WTC11 (cell line): ENCODE measurements around the gene TGFBR1. TPM values are rescaled to one million over a fixed set of nuclear protein-coding genes. Genes with fewer than 3 reads are reported as not detected.

ENCODE experiments used
- ATAC-seq: fragments of 200-7000 bp; cut with Tn5 transposase; 2 replicates; pipeline ENCODE4 v1.10.0; 2021; ENCODE audit warnings: mild to moderate bottlenecking, moderate library complexity
- CTCF ChIA-PET: fragments of 300-600 bp; sonication (Branson Sonifier 250); formaldehyde crosslinking; loops from one replicate; lab custom pipeline; 2021; ENCODE audit warnings: antibody characterized with exemption; lab: Charles Lee
- POLR2A ChIA-PET: fragments of 350-600 bp; sonication (Branson Sonifier 250); formaldehyde crosslinking; loops from one replicate; lab custom pipeline; 2021; ENCODE audit warnings: antibody characterized with exemption; lab: Charles Lee
- DNase-seq: peaks from one replicate; pipeline ENCODE4 v3.0.0; 2021; ENCODE audit warnings: low spot score
- H3K27ac Mint-ChIP-seq: 2 replicates; pipeline ENCODE4 v1.8.0; 2021; ENCODE audit warnings: mixed read lengths
- H3K27me3 Mint-ChIP-seq: 2 replicates; pipeline ENCODE4 v1.8.0; 2021; ENCODE audit warnings: low read depth, mild to moderate bottlenecking, moderate library complexity, mixed read lengths
- H3K36me3 Mint-ChIP-seq: 2 replicates; pipeline ENCODE4 v1.8.0; 2021; ENCODE audit warnings: mixed read lengths
- H3K4me1 Mint-ChIP-seq: 2 replicates; pipeline ENCODE4 v1.8.0; 2022; ENCODE audit warnings: mixed read lengths
- H3K4me3 Mint-ChIP-seq: 2 replicates; pipeline ENCODE4 v1.8.0; 2021; ENCODE audit warnings: mild to moderate bottlenecking, moderate library complexity, mixed read lengths
- H3K9me3 Mint-ChIP-seq: 2 replicates; pipeline ENCODE4 v1.8.0; 2021; ENCODE audit warnings: mixed read lengths
- EMX1 ChIP-seq: fragments of 250-450 bp; sonication (Bioruptor Pico); IDR thresholded peaks from 2 replicates; pipeline ENCODE4 v1.8.0; 2021; ENCODE audit warnings: mild to moderate bottlenecking
- ETV6 ChIP-seq: sonication (generic); formaldehyde crosslinking; IDR thresholded peaks from 2 replicates; pipeline ENCODE4 v1.8.1; 2022; ENCODE audit warnings: mild to moderate bottlenecking, missing genetic modification reagents
- GABPB1 ChIP-seq: sonication (generic); formaldehyde crosslinking; IDR thresholded peaks from 2 replicates; pipeline ENCODE4 v1.8.1; 2023; ENCODE audit warnings: mild to moderate bottlenecking, missing genetic modification reagents
- GTF2I ChIP-seq: fragments of 250-450 bp; sonication (Bioruptor Pico); conservative IDR thresholded peaks from 2 replicates; pipeline ENCODE4 v1.4.0; 2021; ENCODE audit warnings: mild to moderate bottlenecking
- NFE2L1 ChIP-seq: sonication (generic); formaldehyde crosslinking; IDR thresholded peaks from 2 replicates; pipeline ENCODE4 v1.8.1; 2023; ENCODE audit warnings: missing genetic modification reagents
- NR1H2 ChIP-seq: sonication (generic); formaldehyde crosslinking; IDR thresholded peaks from 2 replicates; pipeline ENCODE4 v1.9.0; 2021; ENCODE audit warnings: mild to moderate bottlenecking, moderate library complexity, missing genetic modification reagents
- OVOL2 ChIP-seq: fragments of 250-450 bp; sonication (Bioruptor Pico); IDR thresholded peaks from 2 replicates; pipeline ENCODE4 v1.9.0; 2021; ENCODE audit warnings: mild to moderate bottlenecking, borderline replicate concordance
- PRRX2 ChIP-seq: fragments of 250-450 bp; sonication (Bioruptor Pico); IDR thresholded peaks from 2 replicates; pipeline ENCODE4 v1.8.0; 2021; ENCODE audit warnings: mild to moderate bottlenecking
- RELA ChIP-seq: sonication (generic); formaldehyde crosslinking; IDR thresholded peaks from 2 replicates; pipeline ENCODE4 v1.8.1; 2022; ENCODE audit warnings: missing genetic modification reagents, mild to moderate bottlenecking, borderline replicate concordance
- SMAD3 ChIP-seq: sonication (generic); formaldehyde crosslinking; IDR thresholded peaks from 2 replicates; pipeline ENCODE4 v1.8.0; 2022; ENCODE audit warnings: missing genetic modification reagents, mild to moderate bottlenecking, borderline replicate concordance
- SMAD4 ChIP-seq: sonication (generic); formaldehyde crosslinking; IDR thresholded peaks from 2 replicates; pipeline ENCODE4 v1.8.0; 2022; ENCODE audit warnings: mild to moderate bottlenecking, missing genetic modification reagents
- SP1 ChIP-seq: sonication (generic); formaldehyde crosslinking; conservative IDR thresholded peaks from 2 replicates; pipeline ENCODE4 v1.8.1; 2022; ENCODE audit warnings: missing genetic modification reagents
- TCF7 ChIP-seq: sonication (generic); formaldehyde crosslinking; IDR thresholded peaks from 2 replicates; pipeline ENCODE4 v1.8.0; 2022; ENCODE audit warnings: mild to moderate bottlenecking, low read depth, missing genetic modification reagents, moderate library complexity
- TP53 ChIP-seq: sonication (generic); formaldehyde crosslinking; IDR thresholded peaks from 2 replicates; pipeline ENCODE4 v1.8.1; 2023; ENCODE audit warnings: mild to moderate bottlenecking, missing genetic modification reagents
- ZNF121 ChIP-seq: sonication (generic); formaldehyde crosslinking; IDR thresholded peaks from 2 replicates; pipeline ENCODE4 v1.8.0; 2023; ENCODE audit warnings: missing genetic modification reagents
- ZNF232 ChIP-seq: sonication (generic); formaldehyde crosslinking; IDR thresholded peaks from 2 replicates; pipeline ENCODE4 v1.8.0; 2022; ENCODE audit warnings: mild to moderate bottlenecking, missing genetic modification reagents
- ZNF317 ChIP-seq: sonication (generic); formaldehyde crosslinking; IDR thresholded peaks from 2 replicates; pipeline ENCODE4 v1.8.1; 2023; ENCODE audit warnings: low read depth, mild to moderate bottlenecking, moderate library complexity, missing genetic modification reagents, borderline replicate concordance
- ZNF396 ChIP-seq: fragments of 250-450 bp; sonication (Bioruptor Pico); IDR thresholded peaks from 2 replicates; pipeline ENCODE4 v1.8.0; 2021; ENCODE audit warnings: mild to moderate bottlenecking, moderate library complexity, borderline replicate concordance
- total RNA-seq: library from RNA; stranded (reverse); gene quantifications from 3 replicates; pipeline ENCODE4 v1.2.3, GENCODE V29; 2021
- TF ChIP-seq, protein P1 (sequence below): fragments of 250-450 bp; sonication (Bioruptor Pico); IDR thresholded peaks from 2 replicates; pipeline ENCODE4 v1.9.0; 2021; ENCODE audit warnings: mild to moderate bottlenecking
- TF ChIP-seq, protein P2 (sequence below): fragments of 200-600 bp; IDR thresholded peaks from 2 replicates; pipeline ENCODE4 v1.8.0; 2022; ENCODE audit warnings: antibody characterized with exemption
- TF ChIP-seq, protein P3 (sequence below): sonication (generic); formaldehyde crosslinking; conservative IDR thresholded peaks from 2 replicates; pipeline ENCODE4 v1.8.1; 2023; ENCODE audit warnings: mild to moderate bottlenecking, low read depth, missing genetic modification reagents, moderate library complexity
- TF ChIP-seq, protein P4 (sequence below): sonication (generic); formaldehyde crosslinking; IDR thresholded peaks from 2 replicates; pipeline ENCODE4 v1.8.1; 2022; ENCODE audit warnings: missing genetic modification reagents, borderline replicate concordance
- TF ChIP-seq, protein P5 (sequence below): fragments of 250-450 bp; sonication (Bioruptor Pico); IDR thresholded peaks from 2 replicates; pipeline ENCODE4 v2.1.2; 2022; ENCODE audit warnings: mild to moderate bottlenecking, moderate library complexity
- TF ChIP-seq, protein P6 (sequence below): sonication (generic); formaldehyde crosslinking; conservative IDR thresholded peaks from 2 replicates; pipeline ENCODE4 v1.8.1; 2022; ENCODE audit warnings: mild to moderate bottlenecking, missing genetic modification reagents
- TF ChIP-seq, protein P7 (sequence below): fragments of 250-450 bp; sonication (Bioruptor Pico); IDR thresholded peaks from 2 replicates; pipeline ENCODE4 v1.8.0; 2021; ENCODE audit warnings: mild to moderate bottlenecking
- TF ChIP-seq, protein P8 (sequence below): sonication (generic); formaldehyde crosslinking; IDR thresholded peaks from 2 replicates; pipeline ENCODE4 v1.8.1; 2022; ENCODE audit warnings: mild to moderate bottlenecking, missing genetic modification reagents, moderate library complexity, borderline replicate concordance

Gene TGFBR1
- total RNA-seq, 1 experiment from 2014 or later = 42.4 TPM

DNA sequence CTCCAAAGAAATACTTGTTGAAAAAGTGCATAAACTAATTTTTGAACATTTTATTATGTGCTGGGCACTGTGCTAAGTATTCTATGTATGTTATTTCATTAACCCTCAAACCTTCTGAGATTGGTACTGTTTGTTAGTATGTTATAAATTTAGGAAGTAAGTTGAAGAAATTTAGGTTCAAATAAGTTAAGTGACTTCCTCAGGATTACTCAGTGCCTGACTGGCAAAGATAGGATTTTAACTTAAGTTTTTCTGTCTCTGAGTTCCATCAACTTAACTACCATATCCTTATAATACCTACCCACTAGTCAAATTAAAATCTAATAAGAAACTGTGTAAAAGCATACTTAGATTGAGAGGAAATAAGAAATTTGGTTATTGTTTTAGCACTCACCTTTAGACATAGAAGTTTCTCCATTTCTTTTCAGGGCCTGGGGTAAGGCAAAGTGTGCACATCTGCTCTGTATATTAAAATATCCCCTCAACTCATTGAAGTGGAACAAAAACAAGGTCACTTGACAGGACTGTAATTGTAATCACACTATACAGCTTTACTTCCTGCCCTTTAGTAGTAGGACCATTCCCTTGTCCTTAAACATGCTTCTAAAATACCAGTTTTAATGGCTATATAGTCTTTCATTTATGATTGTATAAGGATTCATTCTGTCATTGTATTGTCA lies 15.2 kb downstream of the TGFBR1 start:
- peaks cover 45% of the 10 kb centered on the region for H3K4me1 Mint-ChIP-seq
- H3K27ac Mint-ChIP-seq = no peak overlapping the region
- POLR2A ChIA-PET = no interaction called here
- peaks cover 7% of the 10 kb centered on the region for H3K36me3 Mint-ChIP-seq
- TF ChIP-seq ZNF317 = no peak
- TF ChIP-seq ZNF121 = no peak
- no peak for TF ChIP-seq TP53 (CRISPR knock-in tag)
- no peak for TF ChIP-seq GTF2I (CRISPR knock-in tag)
- TF ChIP-seq SMAD3 (CRISPR knock-in tag) = no peak
- TF ChIP-seq, protein P1, sequence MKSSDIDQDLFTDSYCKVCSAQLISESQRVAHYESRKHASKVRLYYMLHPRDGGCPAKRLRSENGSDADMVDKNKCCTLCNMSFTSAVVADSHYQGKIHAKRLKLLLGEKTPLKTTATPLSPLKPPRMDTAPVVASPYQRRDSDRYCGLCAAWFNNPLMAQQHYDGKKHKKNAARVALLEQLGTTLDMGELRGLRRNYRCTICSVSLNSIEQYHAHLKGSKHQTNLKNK (CRISPR knock-in tag) = no peak
- TF ChIP-seq TCF7 (CRISPR knock-in tag) = no peak
- TF ChIP-seq OVOL2 (CRISPR knock-in tag) = no peak
- TF ChIP-seq RELA (CRISPR knock-in tag) = no peak
- TF ChIP-seq ETV6 = no peak
- TF ChIP-seq NR1H2 (CRISPR knock-in tag) = no peak
- no peak for TF ChIP-seq PRRX2 (CRISPR knock-in tag)
- TF ChIP-seq ZNF396 (CRISPR knock-in tag) = no peak
- TF ChIP-seq, protein P2, sequence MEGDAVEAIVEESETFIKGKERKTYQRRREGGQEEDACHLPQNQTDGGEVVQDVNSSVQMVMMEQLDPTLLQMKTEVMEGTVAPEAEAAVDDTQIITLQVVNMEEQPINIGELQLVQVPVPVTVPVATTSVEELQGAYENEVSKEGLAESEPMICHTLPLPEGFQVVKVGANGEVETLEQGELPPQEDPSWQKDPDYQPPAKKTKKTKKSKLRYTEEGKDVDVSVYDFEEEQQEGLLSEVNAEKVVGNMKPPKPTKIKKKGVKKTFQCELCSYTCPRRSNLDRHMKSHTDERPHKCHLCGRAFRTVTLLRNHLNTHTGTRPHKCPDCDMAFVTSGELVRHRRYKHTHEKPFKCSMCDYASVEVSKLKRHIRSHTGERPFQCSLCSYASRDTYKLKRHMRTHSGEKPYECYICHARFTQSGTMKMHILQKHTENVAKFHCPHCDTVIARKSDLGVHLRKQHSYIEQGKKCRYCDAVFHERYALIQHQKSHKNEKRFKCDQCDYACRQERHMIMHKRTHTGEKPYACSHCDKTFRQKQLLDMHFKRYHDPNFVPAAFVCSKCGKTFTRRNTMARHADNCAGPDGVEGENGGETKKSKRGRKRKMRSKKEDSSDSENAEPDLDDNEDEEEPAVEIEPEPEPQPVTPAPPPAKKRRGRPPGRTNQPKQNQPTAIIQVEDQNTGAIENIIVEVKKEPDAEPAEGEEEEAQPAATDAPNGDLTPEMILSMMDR = no peak
- TF ChIP-seq SP1 (CRISPR knock-in tag) = no peak
- TF ChIP-seq, all 79 proteins: peak for 0
- peaks cover 4% of the 10 kb centered on the region; the same call in 1 of the 2 replicates for H3K9me3 Mint-ChIP-seq
- CTCF ChIA-PET = no interaction called here
- no peaks in the 10 kb centered on the region for H3K27me3 Mint-ChIP-seq
- H3K4me3 Mint-ChIP-seq = no peak overlapping the region
- no peak for ATAC-seq
- DNase-seq = no peak

DNA sequence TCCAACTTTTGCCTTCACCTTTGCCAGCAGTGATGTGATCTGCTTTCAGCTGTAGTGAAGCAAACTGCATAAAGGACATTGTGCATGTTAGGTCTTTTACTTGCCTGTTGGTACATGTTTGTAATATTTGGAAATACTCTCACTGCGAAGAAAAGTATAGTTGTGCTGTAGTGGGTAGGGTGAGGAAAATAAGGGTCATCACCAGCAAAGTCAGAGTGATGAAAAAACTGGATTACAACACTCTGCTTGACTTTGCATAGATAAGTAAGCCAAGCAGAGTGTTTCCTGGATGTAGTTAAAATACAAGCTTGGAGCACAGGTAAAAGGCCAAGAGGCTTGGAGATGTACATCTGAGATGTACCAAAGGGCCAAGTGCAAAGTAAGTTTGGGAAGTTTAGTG lies 16.7 kb downstream of the TGFBR1 start:
- Mint-ChIP-seq H3K9me3 (peaks cover 16% of the 10 kb centered on the region), H3K27ac (no peak overlapping the region), H3K4me3 (no peak overlapping the region), H3K36me3 (peaks cover 19% of the 10 kb centered on the region), H3K4me1 (peaks cover 31% of the 10 kb centered on the region), H3K27me3 (no peaks in the 10 kb centered on the region)
- DNase-seq = no peak
- ChIA-PET POLR2A (no interaction called here), CTCF (interaction anchor here (0.8 kb wide), 1 partner anchor 146 kb away, joined by 3 read pairs; no protein-coding TSS in a partner anchor)
- no peak for ATAC-seq
- TF ChIP-seq, protein P3, sequence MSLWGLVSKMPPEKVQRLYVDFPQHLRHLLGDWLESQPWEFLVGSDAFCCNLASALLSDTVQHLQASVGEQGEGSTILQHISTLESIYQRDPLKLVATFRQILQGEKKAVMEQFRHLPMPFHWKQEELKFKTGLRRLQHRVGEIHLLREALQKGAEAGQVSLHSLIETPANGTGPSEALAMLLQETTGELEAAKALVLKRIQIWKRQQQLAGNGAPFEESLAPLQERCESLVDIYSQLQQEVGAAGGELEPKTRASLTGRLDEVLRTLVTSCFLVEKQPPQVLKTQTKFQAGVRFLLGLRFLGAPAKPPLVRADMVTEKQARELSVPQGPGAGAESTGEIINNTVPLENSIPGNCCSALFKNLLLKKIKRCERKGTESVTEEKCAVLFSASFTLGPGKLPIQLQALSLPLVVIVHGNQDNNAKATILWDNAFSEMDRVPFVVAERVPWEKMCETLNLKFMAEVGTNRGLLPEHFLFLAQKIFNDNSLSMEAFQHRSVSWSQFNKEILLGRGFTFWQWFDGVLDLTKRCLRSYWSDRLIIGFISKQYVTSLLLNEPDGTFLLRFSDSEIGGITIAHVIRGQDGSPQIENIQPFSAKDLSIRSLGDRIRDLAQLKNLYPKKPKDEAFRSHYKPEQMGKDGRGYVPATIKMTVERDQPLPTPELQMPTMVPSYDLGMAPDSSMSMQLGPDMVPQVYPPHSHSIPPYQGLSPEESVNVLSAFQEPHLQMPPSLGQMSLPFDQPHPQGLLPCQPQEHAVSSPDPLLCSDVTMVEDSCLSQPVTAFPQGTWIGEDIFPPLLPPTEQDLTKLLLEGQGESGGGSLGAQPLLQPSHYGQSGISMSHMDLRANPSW (CRISPR knock-in tag) = no peak
- TF ChIP-seq NFE2L1 (CRISPR knock-in tag) = no peak
- TF ChIP-seq, protein P4, sequence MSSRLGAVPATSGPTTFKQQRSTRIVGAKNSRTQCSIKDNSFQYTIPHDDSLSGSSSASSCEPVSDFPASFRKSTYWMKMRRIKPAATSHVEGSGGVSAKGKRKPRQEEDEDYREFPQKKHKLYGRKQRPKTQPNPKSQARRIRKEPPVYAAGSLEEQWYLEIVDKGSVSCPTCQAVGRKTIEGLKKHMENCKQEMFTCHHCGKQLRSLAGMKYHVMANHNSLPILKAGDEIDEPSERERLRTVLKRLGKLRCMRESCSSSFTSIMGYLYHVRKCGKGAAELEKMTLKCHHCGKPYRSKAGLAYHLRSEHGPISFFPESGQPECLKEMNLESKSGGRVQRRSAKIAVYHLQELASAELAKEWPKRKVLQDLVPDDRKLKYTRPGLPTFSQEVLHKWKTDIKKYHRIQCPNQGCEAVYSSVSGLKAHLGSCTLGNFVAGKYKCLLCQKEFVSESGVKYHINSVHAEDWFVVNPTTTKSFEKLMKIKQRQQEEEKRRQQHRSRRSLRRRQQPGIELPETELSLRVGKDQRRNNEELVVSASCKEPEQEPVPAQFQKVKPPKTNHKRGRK (CRISPR knock-in tag) = no peak
- TF ChIP-seq, protein P5, sequence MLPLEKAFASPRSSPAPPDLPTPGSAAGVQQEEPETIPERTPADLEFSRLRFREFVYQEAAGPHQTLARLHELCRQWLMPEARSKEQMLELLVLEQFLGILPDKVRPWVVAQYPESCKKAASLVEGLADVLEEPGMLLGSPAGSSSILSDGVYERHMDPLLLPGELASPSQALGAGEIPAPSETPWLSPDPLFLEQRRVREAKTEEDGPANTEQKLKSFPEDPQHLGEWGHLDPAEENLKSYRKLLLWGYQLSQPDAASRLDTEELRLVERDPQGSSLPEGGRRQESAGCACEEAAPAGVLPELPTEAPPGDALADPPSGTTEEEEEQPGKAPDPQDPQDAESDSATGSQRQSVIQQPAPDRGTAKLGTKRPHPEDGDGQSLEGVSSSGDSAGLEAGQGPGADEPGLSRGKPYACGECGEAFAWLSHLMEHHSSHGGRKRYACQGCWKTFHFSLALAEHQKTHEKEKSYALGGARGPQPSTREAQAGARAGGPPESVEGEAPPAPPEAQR (CRISPR knock-in tag) = no peak
- TF ChIP-seq GABPB1 (CRISPR knock-in tag) = no peak
- TF ChIP-seq ZNF232 (CRISPR knock-in tag) = no peak
- no peak for TF ChIP-seq PRRX2 (CRISPR knock-in tag)
- TF ChIP-seq, protein P6, sequence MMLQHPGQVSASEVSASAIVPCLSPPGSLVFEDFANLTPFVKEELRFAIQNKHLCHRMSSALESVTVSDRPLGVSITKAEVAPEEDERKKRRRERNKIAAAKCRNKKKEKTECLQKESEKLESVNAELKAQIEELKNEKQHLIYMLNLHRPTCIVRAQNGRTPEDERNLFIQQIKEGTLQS (CRISPR knock-in tag) = no peak
- TF ChIP-seq SMAD4 = no peak
- TF ChIP-seq EMX1 (CRISPR knock-in tag) = no peak
- TF ChIP-seq, protein P7, sequence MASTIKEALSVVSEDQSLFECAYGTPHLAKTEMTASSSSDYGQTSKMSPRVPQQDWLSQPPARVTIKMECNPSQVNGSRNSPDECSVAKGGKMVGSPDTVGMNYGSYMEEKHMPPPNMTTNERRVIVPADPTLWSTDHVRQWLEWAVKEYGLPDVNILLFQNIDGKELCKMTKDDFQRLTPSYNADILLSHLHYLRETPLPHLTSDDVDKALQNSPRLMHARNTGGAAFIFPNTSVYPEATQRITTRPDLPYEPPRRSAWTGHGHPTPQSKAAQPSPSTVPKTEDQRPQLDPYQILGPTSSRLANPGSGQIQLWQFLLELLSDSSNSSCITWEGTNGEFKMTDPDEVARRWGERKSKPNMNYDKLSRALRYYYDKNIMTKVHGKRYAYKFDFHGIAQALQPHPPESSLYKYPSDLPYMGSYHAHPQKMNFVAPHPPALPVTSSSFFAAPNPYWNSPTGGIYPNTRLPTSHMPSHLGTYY (CRISPR knock-in tag) = no peak
- TF ChIP-seq, protein P8, sequence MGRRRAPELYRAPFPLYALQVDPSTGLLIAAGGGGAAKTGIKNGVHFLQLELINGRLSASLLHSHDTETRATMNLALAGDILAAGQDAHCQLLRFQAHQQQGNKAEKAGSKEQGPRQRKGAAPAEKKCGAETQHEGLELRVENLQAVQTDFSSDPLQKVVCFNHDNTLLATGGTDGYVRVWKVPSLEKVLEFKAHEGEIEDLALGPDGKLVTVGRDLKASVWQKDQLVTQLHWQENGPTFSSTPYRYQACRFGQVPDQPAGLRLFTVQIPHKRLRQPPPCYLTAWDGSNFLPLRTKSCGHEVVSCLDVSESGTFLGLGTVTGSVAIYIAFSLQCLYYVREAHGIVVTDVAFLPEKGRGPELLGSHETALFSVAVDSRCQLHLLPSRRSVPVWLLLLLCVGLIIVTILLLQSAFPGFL (CRISPR knock-in tag) = no peak
- no peak for TF ChIP-seq SMAD3 (CRISPR knock-in tag)
